ENCODE measurements around the gene TMEM125. TPM values are rescaled to one million over a fixed set of nuclear protein-coding genes. Genes with fewer than 3 reads are reported as not detected.
A peak's percentile ranks its signal among the peaks of the same experiment; 100 is the strongest.

The TMEM125 gene
- total and polyA plus RNA-seq, 5 experiments from 2014 or later = 0.23 to 0.33 TPM; not detected in 3

DNA sequence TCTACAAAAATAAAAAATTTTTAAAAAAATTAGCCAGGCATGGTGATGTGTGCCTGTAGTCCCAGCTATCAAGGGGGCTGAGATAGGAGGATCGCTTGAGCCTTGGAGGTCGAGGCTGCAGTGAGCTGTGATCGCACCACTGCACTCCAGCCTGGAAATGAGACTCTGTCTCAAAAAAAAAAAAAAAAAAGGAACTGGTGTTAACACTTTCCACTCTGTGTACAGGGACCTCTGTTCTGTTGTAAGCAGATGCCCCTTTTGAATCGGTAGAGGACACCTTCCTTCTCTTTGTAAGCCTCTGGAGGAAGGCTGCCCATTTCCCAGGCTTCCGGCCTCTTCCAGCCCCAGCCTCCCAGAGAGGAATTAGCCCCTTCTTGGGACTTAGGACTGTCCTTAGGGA, 22.9 kb downstream of the TMEM125 start:
- peaks cover 0 to 2% (median 0%) of the 10 kb centered on the region in 5 donors for H3K27me3 Mint-ChIP-seq
- DNase-seq = no peak

DNA sequence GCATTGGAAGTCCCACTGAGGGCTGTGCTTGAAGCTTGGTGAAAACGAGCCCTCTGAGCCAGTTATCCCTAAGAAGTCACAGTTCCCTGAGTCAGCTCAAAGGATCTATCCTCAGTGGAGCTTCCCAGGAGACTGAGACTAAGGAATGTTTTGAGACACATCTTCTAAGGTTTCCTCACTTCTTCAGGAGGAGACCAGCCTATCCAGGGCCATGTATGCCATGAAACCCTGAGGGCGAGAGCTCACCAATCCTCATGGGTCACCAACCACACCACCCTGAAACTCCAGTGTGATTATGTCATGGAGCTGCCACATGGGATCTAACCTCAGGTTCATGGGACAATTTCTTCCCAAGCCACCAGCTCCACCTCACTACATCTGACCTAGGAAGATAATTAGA, 23.4 kb downstream of the TMEM125 start:
- H3K4me1 Mint-ChIP-seq = peaks cover 3 to 15% (median 9%) of the 10 kb centered on the region in 4 donors
- no peaks in the 10 kb centered on the region for H3K36me3 Mint-ChIP-seq
- H3K27me3 Mint-ChIP-seq = no peaks in the 10 kb centered on the region
- no peak for DNase-seq
- ATAC-seq = no peak
- no peaks in the 10 kb centered on the region for H3K9me3 Mint-ChIP-seq
- H3K4me3 Mint-ChIP-seq = no peak overlapping the region
- H3K27ac Mint-ChIP-seq = no peak overlapping the region
- POLR2A ChIA-PET = no interaction called here

More for the DNA sequence above, 22.9 kb downstream of the TMEM125 start:
- POLR2A ChIA-PET = no interaction called here
- ATAC-seq = no peak
- H3K9me3 Mint-ChIP-seq = no peaks in the 10 kb centered on the region
- no peak overlapping the region for H3K4me3 Mint-ChIP-seq
- no peak overlapping the region for H3K27ac Mint-ChIP-seq
- peaks cover 3 to 15% (median 9%) of the 10 kb centered on the region in 4 donors for H3K4me1 Mint-ChIP-seq
- no peaks in the 10 kb centered on the region for H3K36me3 Mint-ChIP-seq

DNA sequence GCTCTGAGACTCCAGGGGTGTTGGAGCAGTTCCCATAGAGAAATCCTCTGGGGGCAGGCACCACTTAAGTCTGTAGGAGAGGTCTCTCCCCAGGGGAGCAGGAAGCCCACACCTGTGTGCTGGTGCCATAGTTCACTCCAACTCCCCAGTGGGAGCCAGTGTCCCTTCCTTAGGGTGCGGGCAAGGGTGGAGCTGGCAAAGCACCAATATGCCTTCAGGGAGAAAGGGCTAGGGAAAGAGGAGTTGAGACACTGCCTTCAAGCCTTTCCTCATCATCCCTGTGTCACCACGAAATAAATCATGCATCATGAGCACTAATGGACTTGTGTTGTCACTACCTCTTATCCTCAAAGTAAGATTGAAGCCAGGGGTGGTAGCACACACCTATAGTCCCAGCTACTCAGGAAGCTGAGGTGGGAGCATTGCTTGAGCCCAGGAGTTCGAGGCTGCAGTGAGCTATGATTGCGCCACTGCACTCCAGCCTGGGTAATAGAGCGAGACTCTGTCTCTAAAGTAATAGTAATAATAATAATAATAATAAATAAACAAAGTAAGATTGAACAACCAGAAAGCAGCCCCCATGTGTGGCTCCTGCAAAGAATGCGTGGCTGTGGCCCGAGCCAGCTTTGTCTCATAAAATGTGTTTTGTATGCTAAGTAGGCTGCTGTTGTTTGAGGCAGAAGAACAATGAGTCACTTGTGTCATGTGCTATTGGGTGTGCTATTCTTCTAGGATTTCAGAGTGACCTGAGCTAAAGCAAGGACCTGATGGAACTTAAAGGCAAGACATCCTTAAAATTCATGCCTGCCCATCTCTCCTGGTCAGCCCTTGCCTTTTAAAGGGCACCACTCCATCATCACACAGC, 24.3 kb downstream of the TMEM125 start:
- Mint-ChIP-seq H3K9me3 (no peaks in the 10 kb centered on the region), H3K4me1 (peaks cover 3 to 15% (median 9%) of the 10 kb centered on the region in 4 donors), H3K36me3 (no peaks in the 10 kb centered on the region), H3K4me3 (no peak overlapping the region), H3K27ac (peak overlapping the region in 2 of 10 donors; percentile 23 to 85), H3K27me3 (no peaks in the 10 kb centered on the region)
- DNase-seq (no peak), ATAC-seq (no peak)
- POLR2A ChIA-PET = no interaction called here

DNA sequence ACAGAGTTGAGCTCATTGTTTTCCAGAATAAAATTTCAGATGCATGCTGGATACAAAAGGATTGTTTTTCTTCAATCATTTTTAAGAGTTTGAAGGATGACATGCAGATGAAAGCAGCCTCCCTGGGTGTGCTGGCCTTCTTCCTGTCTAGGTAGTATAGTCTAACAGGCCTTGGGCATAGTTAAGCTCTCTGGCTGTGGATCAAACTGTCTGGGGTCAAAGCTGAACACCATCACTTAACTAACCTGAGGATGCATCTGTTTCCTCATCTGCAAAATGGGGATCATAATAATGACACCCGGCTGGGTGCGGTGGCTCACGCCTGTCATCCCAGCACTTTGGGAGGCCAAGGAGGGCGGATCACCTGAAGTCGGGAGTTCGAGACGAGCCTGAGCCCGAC, 25.0 kb downstream of the TMEM125 start:
- ATAC-seq (no peak), DNase-seq (no peak)
- POLR2A ChIA-PET = no interaction called here
- Mint-ChIP-seq H3K4me1 (peaks cover 3 to 15% (median 9%) of the 10 kb centered on the region in 4 donors), H3K4me3 (no peak overlapping the region), H3K9me3 (no peaks in the 10 kb centered on the region), H3K27me3 (no peaks in the 10 kb centered on the region), H3K36me3 (no peaks in the 10 kb centered on the region), H3K27ac (peak overlapping the region in 4 of 10 donors; percentile 23 to 85 (median 56))

DNA sequence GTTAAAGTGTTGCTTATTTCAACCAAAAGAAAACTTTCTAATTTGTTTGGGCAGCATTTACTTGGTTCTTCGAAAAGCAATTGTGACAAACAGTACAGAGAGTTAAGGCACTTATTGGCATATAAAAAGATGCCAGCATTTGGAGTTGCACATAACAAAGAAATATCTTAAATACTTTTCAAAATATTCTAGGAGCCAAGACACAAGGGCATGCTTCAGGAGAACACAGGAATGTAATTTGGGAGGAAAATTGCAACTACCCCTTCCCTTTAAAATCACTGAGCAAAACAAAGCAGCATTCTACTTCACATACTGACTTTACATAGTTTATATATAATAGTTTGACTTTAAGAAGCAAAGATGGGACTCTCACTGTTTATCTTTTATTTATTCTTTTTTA, 26.4 kb downstream of the TMEM125 start:
- ATAC-seq = no peak
- POLR2A ChIA-PET = no interaction called here
- Mint-ChIP-seq H3K9me3 (no peaks in the 10 kb centered on the region), H3K4me3 (no peak overlapping the region), H3K27ac (peak overlapping the region in 5 of 10 donors; percentile 22 to 81 (median 51)), H3K27me3 (no peaks in the 10 kb centered on the region), H3K36me3 (no peaks in the 10 kb centered on the region), H3K4me1 (peaks cover 4 to 15% (median 13%) of the 10 kb centered on the region in 4 donors)
- DNase-seq = no peak

DNA sequence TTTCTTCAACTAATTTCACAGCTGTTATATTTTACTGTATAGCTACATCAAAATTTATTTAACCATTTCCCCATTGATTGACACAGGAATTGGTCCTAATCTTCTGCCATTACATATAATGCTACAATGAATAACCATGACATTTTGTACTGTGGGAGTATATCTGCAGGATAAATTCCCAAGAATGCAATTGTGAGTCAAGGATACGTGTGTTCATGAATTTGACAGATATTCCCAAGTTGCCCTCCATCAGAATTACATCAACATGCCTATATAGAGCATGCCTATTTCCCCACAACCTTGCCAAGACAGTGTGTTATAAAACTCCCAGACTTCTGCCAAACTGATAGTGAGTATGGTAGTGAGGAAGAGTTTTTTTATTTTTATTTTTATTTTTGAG, 28.3 kb downstream of the TMEM125 start:
- POLR2A ChIA-PET = no interaction called here
- Mint-ChIP-seq H3K4me3 (no peak overlapping the region), H3K36me3 (no peaks in the 10 kb centered on the region), H3K27me3 (no peaks in the 10 kb centered on the region), H3K4me1 (peaks cover 4 to 15% (median 13%) of the 10 kb centered on the region in 4 donors), H3K27ac (no peak overlapping the region), H3K9me3 (no peaks in the 10 kb centered on the region)
- DNase-seq = no peak
- ATAC-seq = no peak

DNA sequence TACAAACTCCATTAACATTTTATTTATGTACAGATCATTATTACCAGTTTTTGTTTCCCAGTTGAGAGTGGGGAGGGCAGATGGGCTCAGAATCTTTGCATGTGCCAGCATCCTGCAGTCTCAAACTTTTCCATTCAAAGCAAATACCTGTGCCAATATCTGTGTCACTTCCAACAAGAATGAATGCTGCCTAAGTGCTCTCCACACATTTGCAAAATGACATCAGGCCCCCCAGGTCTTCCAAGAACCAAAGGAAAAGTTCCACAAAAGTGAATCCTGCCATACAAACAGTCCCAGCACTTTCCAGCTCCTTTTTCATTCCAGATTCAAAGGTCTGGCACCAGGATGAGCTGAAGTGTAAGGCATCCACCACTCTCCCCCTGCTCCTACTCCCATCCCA, 29.3 kb downstream of the TMEM125 start:
- Mint-ChIP-seq H3K9me3 (no peaks in the 10 kb centered on the region), H3K4me1 (peaks cover 4 to 15% (median 13%) of the 10 kb centered on the region in 4 donors), H3K4me3 (no peak overlapping the region), H3K27me3 (peaks cover 0 to 1% (median 0%) of the 10 kb centered on the region in 5 donors), H3K36me3 (no peaks in the 10 kb centered on the region), H3K27ac (peak overlapping the region in 1 of 10 donors; percentile 30)
- POLR2A ChIA-PET = no interaction called here
- ATAC-seq (no peak), DNase-seq (no peak)

DNA sequence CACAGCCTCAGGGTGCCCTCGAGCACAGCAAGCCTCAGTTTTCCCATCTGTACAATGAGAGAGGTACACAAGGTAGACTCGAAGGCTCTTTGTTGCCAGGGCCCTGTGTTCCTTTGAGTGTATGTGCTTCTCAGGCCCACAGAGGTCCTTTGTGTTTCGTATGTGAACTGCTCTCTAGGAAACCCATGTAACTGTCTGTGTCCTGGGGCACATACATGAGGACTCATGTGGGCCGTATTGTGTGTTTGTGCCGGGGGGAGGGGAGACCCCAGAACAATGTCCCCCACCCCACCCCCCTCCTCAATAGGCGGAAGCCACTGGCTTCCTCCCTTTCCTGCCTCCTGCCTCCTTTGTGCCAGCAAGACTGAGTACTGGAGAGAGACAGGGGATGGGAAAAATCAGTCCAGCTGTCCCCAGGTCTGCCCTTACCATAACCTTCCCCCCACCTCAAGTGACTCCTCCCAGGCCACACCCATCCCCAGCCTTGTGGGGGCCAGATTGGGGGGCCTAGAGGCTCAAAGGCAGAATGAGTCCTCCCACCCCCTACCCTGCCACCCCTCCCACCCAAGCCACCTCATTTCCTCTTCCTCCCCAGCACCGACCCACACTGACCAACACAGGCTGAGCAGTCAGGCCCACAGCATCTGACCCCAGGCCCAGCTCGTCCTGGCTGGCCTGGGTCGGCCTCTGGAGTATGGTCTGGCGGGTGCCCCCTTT, 30.8 kb downstream of the TMEM125 start, which contains the start of gene TIE1:
Gene TIE1 (plus strand): TSS at position 605 of the 717 bp plus-strand sequence. CDS start 90 bp downstream, at position 695.
- ATAC-seq = no peak
- Mint-ChIP-seq H3K36me3 (no peaks in the 10 kb centered on the region), H3K27ac (peak within 1 kb of the TSS in 2 of 10 donors; percentile 9 to 85), H3K4me3 (no peak within 1 kb of the TSS), H3K27me3 (peaks cover 0 to 5% (median 0%) of the 10 kb centered on the region in 5 donors), H3K4me1 (peaks cover 7 to 12% (median 8%) of the 10 kb centered on the region in 4 donors), H3K9me3 (no peaks in the 10 kb centered on the region)
- DNase-seq = no peak
- POLR2A ChIA-PET = no interaction called here

DNA sequence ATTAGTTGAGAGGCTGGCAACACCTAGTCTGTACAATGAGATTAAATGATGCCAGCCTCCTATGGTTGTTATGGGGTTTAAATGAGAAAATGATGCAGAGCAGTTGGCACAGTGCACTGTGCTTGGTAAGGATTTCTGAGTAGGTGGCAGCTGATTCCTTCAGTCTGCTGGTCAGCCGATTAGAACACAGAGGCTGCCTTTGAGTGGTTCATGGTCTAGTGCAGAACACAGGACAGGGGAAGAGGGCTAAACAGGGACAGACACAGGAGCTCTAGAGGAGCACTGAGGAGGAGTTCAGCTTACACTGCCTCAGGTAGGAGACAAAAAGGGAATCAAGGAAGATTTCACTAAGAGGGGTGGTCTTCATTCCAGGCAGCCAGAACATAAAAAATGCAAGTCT, 32.4 kb downstream of the TMEM125 start:
- POLR2A ChIA-PET = no interaction called here
- H3K9me3 Mint-ChIP-seq = no peaks in the 10 kb centered on the region
- H3K4me3 Mint-ChIP-seq = no peak overlapping the region
- peaks cover 0 to 6% (median 3%) of the 10 kb centered on the region in 4 donors for H3K4me1 Mint-ChIP-seq
- ATAC-seq (no peak), DNase-seq (no peak)
- H3K27ac Mint-ChIP-seq = peak overlapping the region in 2 of 10 donors; percentile 6 to 9
- H3K36me3 Mint-ChIP-seq = no peaks in the 10 kb centered on the region
- peaks cover 0 to 5% (median 0%) of the 10 kb centered on the region in 5 donors for H3K27me3 Mint-ChIP-seq

DNA sequence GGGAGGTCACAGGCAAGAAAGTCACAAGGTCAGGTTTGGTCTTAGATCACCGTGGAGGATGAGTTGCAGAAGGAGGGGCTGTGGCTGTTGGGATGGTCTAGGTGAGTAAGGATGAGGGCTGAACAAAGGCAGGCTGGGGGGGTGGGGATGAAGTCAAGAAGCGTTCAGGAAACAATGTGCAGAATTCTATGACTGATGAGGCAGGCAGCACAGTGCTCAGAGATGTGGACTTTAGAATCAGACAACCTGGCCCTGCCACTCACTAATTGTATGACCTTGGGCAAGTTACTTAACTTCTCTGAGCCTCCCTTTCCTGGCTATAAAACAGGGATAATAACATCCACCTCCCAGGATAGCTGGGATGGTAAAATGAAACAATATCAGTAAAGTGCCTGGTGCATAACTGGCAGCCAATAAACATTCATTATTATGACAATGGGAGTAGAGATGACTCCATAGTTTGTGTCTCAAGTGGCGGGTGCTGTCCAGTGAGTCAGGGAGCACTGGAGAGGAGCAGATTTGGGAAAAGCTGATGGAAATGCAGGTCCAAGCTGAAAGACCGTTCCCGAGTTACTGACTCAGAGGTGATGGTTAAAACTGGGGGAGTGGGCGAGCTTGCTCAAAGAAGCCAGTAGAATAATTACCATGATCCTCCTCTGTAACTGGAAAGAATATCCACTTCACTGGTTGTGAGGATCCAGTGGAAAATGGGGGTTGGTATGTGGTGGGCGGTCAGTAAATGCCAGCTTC, 33.1 kb downstream of the TMEM125 start:
- DNase-seq (no peak), ATAC-seq (no peak)
- Mint-ChIP-seq H3K9me3 (no peaks in the 10 kb centered on the region), H3K4me3 (no peak overlapping the region), H3K27me3 (peaks cover 0 to 7% (median 0%) of the 10 kb centered on the region in 5 donors), H3K27ac (no peak overlapping the region), H3K4me1 (peaks cover 0 to 6% (median 3%) of the 10 kb centered on the region in 4 donors), H3K36me3 (no peaks in the 10 kb centered on the region)
- POLR2A ChIA-PET = no interaction called here

DNA sequence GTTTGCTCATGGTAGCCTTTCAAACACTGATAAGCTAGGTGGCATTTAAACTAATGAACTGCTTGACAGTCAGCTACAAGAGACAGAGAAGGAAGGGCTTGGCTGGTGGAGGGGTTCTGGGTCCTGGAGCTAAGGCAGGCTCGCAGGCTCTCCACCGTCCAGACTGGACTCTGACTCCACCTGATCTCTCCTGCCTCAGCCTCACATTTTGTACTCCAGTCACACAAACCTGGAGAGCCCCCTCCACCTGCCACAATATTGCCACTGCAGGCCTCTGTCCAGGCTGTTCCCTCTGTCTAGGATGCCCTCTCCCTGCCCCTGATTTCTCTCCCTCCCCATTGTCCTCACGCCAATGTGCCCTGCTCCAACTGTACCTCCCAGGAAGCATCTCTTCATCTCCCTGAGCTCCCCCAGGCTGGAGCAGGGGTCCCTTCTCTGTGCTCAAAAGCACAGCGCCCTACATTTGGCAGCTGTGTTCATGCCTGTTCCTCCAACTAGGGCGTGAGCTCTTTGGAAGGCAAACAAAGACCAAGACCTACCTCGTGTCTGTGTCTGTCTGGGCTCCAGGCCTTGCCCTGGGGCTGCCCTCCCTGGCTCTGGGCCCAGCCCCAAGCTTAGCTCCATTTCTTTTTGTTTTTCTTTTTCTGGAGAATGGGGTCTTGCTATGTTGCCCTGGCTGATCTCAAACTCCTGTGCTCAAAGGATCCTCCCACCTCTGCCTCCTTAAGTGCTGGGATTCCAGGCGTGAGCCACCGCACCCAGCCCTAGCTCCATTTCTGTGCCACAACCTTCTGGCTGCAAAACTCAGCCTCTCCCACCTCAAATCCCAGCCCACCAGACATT, 33.9 kb downstream of the TMEM125 start:
- Mint-ChIP-seq H3K9me3 (no peaks in the 10 kb centered on the region), H3K27me3 (peaks cover 0 to 12% (median 0%) of the 10 kb centered on the region in 5 donors), H3K4me3 (no peak overlapping the region), H3K36me3 (no peaks in the 10 kb centered on the region), H3K27ac (no peak overlapping the region), H3K4me1 (peaks cover 0 to 6% (median 4%) of the 10 kb centered on the region in 4 donors)
- DNase-seq = no peak
- POLR2A ChIA-PET = no interaction called here
- no peak for ATAC-seq

DNA sequence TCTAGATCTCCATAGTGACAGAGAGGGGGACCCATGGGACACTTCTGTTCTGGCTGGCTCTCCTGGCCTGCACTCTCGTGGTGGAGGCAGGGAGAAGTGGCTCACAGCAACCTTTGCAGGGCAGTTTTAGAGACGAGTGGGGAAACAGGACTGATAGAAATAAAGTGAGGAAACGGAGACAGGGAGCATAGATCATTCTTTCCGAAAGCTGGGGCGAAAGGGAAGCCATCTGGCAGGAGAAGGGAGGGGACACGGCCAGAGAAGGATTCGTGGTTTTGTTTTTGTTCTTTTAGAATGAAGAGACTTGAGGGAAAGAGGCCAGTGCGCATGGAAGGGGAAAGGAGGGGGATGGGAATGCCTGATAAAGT, 34.5 kb downstream of the TMEM125 start:
- Mint-ChIP-seq H3K27ac (peak overlapping the region in 1 of 10 donors; percentile 82), H3K9me3 (no peaks in the 10 kb centered on the region), H3K4me3 (no peak overlapping the region), H3K27me3 (peaks cover 0 to 12% (median 0%) of the 10 kb centered on the region in 5 donors), H3K4me1 (peaks cover 0 to 6% (median 4%) of the 10 kb centered on the region in 4 donors), H3K36me3 (no peaks in the 10 kb centered on the region)
- POLR2A ChIA-PET = no interaction called here
- DNase-seq = no peak
- no peak for ATAC-seq

All from naive thymus-derived CD8-positive, alpha-beta T cell (primary cell).